ENCODE results near the gene NPAS3. TPM values are rescaled to one million over a fixed set of nuclear protein-coding genes. Genes with fewer than 3 reads are reported as not detected.

NPAS3 gene
- total RNA-seq, 2 experiments from 2014 or later, result not detected

DNA sequence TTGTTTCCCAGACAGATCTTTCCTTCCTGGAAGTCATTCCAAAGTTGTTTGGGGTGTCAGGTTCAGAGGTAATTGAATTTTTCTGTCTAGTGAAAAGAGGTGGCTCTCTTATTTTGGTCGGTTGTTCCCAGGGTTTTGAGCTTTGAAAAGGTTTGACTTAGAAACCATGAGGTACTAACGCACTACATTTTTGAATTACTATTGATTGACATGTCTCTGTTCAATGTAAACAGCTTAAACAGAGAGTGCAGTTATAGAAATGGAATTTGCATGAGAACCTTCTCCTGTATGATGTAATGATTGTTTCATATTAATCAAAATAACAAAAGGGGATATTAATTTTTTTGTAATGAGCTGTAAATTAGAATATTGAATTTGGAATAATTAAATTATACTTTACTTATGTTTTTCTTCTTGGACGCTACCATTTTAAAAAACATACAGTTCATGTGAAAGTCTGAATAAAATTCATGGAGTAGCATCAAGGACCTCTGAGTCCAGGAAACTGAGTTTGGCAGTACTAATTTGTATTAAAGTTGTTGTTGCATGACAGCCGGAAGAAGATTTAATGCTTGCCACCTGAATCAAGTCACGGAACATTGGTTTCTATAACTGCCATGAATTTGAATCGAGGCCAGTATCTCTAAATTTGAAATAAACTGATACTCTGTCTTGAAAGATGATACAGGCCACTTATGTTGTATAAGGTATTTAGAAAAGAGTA lies 41.7 kb downstream of the NPAS3 start:
- peaks cover 41% of the 10 kb centered on the region for H3K36me3 ChIP-seq (ENCODE audit: insufficient read depth, low read length)
- intact Hi-C loops (cut with micrococcal nuclease; ENCODE audit: unreplicated experiment), result loop anchor here (10.0 kb wide), 1 partner anchor 184 kb away; no protein-coding TSS in a partner anchor
- H3K9me3 ChIP-seq (ENCODE audit: low read length), result no peaks in the 10 kb centered on the region
- peak overlapping the region; percentile 100 for H3K27ac ChIP-seq (ENCODE audit: low read depth, low read length, poor library complexity, severe bottlenecking)
- POLR2A ChIA-PET, result interaction anchor here (0.5 to 0.7 kb wide), 3 partner anchors 9 to 1009 kb away, joined by 3 to 4 read pairs (median 3); no protein-coding TSS in a partner anchor
- CTCF ChIA-PET (ENCODE audit: unreplicated experiment), result interaction anchor here (0.5 kb wide), 1 partner anchor 756 kb away, joined by 3 read pairs; no protein-coding TSS in a partner anchor
- peak overlapping the region; percentile 71 for H3K4me2 ChIP-seq (ENCODE audit: low read length)
- peaks cover 60% of the 10 kb centered on the region for H3K4me1 ChIP-seq (ENCODE audit: insufficient read depth, low read length, poor library complexity, severe bottlenecking)
- peak overlapping the region; percentile 42; the same call in 1 of the 2 replicates for H2AFZ ChIP-seq (ENCODE audit: low read length)
- peaks cover 51% of the 10 kb centered on the region for H3K79me2 ChIP-seq (ENCODE audit: insufficient read depth, low read depth, low read length)
- H3K9me2 ChIP-seq (ENCODE audit: insufficient read depth, low read length), result no peaks in the 10 kb centered on the region
- BruUV-seq (replicated peaks), result no TSS peak
- H3K4me3 ChIP-seq (ENCODE audit: low read depth, low read length, poor library complexity, severe bottlenecking), result peak overlapping the region; percentile 81
- H4K20me1 ChIP-seq (ENCODE audit: insufficient read depth, low read length), result no peaks in the 10 kb centered on the region
- TF ChIP-seq EZH2phosphoT487 (IDR thresholded peaks at IDR 0.05; ENCODE audit: borderline replicate concordance, low read depth, low read length), result no peak
- TF ChIP-seq, protein P1, sequence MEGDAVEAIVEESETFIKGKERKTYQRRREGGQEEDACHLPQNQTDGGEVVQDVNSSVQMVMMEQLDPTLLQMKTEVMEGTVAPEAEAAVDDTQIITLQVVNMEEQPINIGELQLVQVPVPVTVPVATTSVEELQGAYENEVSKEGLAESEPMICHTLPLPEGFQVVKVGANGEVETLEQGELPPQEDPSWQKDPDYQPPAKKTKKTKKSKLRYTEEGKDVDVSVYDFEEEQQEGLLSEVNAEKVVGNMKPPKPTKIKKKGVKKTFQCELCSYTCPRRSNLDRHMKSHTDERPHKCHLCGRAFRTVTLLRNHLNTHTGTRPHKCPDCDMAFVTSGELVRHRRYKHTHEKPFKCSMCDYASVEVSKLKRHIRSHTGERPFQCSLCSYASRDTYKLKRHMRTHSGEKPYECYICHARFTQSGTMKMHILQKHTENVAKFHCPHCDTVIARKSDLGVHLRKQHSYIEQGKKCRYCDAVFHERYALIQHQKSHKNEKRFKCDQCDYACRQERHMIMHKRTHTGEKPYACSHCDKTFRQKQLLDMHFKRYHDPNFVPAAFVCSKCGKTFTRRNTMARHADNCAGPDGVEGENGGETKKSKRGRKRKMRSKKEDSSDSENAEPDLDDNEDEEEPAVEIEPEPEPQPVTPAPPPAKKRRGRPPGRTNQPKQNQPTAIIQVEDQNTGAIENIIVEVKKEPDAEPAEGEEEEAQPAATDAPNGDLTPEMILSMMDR (conservative IDR thresholded peaks at IDR 0.05; ENCODE audit: low read length), result no peak
- peak; percentile 90 for DNase-seq (ENCODE audit: low spot score)

DNA sequence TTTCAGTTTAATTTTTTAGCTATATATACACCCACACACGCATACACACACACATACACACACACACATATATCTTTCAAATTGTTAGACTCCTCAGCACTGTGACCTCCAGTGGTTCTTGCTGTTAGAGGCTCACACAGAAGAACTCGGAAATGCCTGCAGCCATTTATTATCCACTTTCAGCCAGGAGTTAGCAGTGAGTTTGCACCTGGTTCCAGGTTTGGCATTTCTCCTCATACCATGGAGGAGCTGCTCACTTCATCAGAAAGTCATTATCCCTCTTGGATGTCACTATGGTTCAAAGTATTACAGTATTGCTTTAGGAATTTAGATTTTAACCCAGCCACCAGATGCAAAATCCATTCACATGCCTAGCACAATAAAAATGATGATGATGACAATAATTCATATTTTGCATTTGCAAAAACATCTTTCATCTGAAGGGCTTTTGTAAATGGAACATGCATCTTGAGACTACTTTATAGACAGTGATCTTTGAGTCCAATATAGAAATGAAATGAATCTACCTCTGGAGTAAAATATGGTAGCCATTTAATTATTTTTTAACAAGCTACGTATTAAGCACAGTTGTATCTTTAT lies 42.3 kb downstream of the NPAS3 start:
- H3K4me1 ChIP-seq (ENCODE audit: insufficient read depth, low read length, poor library complexity, severe bottlenecking), result peaks cover 60% of the 10 kb centered on the region
- CTCF ChIA-PET (ENCODE audit: unreplicated experiment), result no interaction called here
- H3K79me2 ChIP-seq (ENCODE audit: insufficient read depth, low read depth, low read length), result peaks cover 44% of the 10 kb centered on the region
- no peaks in the 10 kb centered on the region for H3K9me3 ChIP-seq (ENCODE audit: low read length)
- H3K36me3 ChIP-seq (ENCODE audit: insufficient read depth, low read length), result peaks cover 35% of the 10 kb centered on the region
- peak overlapping the region; percentile 71 for H3K4me2 ChIP-seq (ENCODE audit: low read length)
- intact Hi-C loops (cut with micrococcal nuclease; ENCODE audit: unreplicated experiment), result loop anchor here (10.0 kb wide), 1 partner anchor 184 kb away; no protein-coding TSS in a partner anchor
- H4K20me1 ChIP-seq (ENCODE audit: insufficient read depth, low read length), result no peaks in the 10 kb centered on the region
- DNase-seq (ENCODE audit: low spot score), result peak; percentile 74
- POLR2A ChIA-PET, result interaction anchor here (0.5 to 1.0 kb wide), 3 partner anchors 10 to 24 kb away, joined by 3 read pairs; no protein-coding TSS in a partner anchor
- TF ChIP-seq, protein P1 (conservative IDR thresholded peaks at IDR 0.05; ENCODE audit: low read length), result no peak
- TF ChIP-seq EZH2phosphoT487 (IDR thresholded peaks at IDR 0.05; ENCODE audit: borderline replicate concordance, low read depth, low read length), result no peak
- no TSS peak for BruUV-seq (replicated peaks)
- peak overlapping the region; percentile 42 for H2AFZ ChIP-seq (ENCODE audit: low read length)
- H3K27ac ChIP-seq (ENCODE audit: low read depth, low read length, poor library complexity, severe bottlenecking), result peak overlapping the region; percentile 100
- no peaks in the 10 kb centered on the region for H3K9me2 ChIP-seq (ENCODE audit: insufficient read depth, low read length)
- H3K4me3 ChIP-seq (ENCODE audit: low read depth, low read length, poor library complexity, severe bottlenecking), result peak overlapping the region; percentile 81
